ENCODE measurements around the gene TMEM207.
A peak's percentile ranks its signal among the peaks of the same experiment; 100 is the strongest.
"Not testable (repeated sequence)": the region's sequence is repeated elsewhere in the genome, so short reads cannot be mapped to it uniquely, and the experiment has no call there.

The TMEM207 gene

DNA sequence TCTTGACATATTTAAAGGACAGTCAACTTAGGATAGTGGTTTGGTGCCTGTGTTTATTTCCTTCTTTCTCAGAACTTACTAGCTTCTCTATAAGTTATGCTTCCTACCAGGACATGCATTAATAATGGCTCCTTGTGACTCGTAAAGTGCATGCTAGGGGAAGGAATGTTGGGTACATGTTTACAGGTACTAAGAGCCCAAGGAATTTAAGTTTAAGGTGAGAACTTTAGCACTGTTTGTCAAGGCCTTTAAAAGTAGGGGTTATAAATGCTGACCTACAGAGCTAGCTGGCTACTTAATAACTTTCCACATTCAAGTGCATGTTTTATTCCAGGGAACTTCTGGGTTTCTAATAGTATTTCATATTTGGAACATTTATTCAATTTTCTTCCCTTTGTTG is at the start of gene TMEM207:
TMEM207 (minus strand) TSS at position 101 of the 400 bp plus-strand sequence; CDS start at position 9, 92 bp downstream.
- DNase-seq (ENCODE audit: low read depth): no peak

DNA sequence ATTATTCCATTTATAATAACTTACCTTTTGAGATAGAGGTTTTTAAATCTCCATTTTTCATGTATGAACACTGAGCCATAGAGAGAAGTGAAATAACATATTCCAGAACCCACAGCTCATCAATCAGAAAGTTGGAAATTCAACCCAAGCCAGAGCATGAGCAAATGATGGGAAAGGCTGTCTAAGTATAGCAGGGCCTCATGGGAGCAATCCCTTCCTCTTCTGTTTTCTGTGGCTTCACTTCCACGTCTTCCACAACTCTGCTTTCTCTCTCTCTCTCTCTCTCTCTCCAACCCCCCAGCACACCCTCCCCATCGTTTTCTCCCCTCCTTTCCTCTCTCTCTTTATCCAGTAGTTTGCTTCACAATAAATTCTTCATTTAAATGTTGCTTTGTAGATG is 49.4 kb upstream of the TMEM207 start:
- DNase-seq (ENCODE audit: low read depth): no peak

- DNase-seq (ENCODE audit: low read depth): no peak
Measured at GRCh38 chr3:190498293-190498692, 48.6 kb upstream of the TMEM207 start.

DNA sequence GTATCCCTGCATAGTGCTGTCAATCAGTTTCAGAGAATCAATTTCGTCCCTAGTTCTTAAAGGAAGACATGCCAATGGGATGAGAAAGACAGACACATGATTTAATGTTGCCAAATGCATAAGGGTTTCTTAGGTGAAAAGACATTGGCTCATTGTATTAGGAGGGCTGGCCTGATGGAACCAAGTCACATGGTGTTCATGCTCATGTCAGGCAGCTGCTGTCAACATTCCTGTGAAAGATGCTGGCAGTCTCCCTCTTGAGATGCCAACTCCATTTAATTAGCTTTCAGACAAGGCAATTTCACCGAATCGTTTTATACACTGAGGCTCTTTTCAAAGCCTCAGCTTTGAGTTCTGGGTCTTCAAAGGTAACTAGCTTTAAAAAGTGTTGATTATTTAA is 48.1 kb upstream of the TMEM207 start:
- DNase-seq (ENCODE audit: low read depth): no peak

DNA sequence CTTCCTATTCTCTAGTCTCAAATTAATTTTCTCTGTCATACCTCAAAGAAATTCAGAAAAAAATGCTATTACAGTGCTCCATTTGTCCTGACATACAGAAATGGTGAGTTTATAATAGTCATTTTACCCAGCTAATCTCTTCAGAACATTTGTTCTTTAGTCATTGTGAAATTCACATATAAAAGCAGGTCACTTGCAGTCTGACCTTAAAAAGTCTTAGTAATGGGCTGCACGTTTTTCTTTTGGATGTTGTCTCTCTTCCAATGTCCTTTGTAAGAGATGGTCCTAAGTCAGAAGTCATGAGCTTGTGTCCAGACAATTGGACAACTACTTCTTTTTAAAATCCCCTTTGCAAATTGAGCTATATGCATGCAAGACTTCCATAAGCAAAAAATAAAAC is 47.2 kb upstream of the TMEM207 start:
- no peak for DNase-seq (ENCODE audit: low read depth)

GRCh38 chr3:190495796-190496195 is 46.1 kb upstream of the TMEM207 start:
- no peak for DNase-seq (ENCODE audit: low read depth)

DNA sequence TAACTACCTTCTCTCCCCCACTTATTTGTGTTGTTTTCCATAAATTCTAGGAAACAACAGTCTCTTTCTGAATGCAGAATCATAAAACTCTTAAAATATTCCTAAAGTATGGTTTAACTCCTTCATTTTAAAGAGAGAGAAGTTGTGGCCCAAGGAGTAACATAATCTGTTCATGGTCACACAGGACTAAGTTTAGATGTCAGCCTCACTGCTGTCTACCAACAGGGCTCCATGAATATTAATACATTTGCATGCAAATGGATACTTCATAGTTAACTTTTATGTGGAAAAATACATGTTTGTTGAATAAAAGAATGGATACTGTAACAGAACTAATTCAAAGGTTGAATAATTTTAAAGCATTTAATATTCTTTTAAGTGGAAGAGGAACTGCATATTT is 45.7 kb upstream of the TMEM207 start:
- DNase-seq (ENCODE audit: low read depth): no peak

DNA sequence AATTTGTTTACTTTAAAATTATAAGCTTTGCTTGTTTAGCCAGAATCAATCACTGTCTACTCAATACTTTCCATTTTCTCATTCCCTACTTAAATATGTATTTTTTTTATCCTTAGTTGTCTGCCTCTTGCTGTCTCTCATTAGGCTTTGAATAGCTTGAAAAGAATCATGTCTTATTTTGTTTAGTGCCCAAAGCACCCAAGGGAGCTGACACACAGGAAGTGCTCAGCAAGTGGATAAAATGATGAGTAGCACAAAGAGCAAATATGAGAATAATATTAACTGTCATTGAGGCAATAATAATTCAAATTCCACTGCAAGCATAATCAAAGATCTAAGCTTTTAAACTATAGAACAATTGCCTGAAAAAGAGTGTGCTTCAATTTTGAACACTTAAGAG is 45.2 kb upstream of the TMEM207 start:
- DNase-seq (ENCODE audit: low read depth): no peak

DNA sequence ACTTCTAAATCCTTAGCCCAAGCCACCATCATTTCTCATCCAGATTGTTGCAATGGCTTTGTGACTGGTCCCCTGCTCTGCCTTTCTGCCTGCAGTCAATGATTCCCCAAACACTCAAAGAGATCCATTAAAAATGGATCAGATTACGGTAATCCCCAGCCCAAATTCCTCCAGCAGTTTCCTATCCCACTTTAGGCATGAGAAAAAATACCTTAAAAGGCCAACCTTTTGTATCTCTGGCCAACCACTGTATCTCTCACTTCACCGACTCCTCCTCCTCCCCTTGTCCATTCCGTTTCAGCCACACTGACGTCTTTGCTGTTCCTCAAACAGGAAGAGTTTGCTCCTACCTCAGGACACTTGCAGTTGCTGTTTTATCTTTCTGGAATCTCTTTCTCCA is 43.3 kb upstream of the TMEM207 start:
- no peak for DNase-seq (ENCODE audit: low read depth)

DNA sequence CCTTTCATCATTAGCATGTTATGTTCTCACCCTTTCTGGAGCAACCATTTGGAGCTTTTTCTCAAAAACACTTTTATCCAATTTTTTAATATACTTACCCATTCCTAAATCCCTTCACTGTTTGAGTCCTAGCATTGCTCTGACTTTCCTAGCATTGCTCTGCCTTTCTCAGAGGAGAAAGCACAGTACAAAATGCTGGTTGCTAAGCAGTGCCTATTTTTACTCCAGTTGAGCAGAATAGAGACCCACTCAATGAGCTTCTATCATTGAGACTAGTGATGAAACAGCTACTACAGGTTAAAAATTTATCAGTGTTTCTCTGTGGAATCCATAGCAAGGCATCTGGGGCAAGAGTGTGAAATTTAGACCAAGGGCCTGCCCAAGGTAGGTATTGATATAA is 42.4 kb upstream of the TMEM207 start:
- no peak for DNase-seq (ENCODE audit: low read depth)

GRCh38 chr3:190491533-190492054 is 41.9 kb upstream of the TMEM207 start:
- DNase-seq (ENCODE audit: low read depth): peak; percentile 13

DNA sequence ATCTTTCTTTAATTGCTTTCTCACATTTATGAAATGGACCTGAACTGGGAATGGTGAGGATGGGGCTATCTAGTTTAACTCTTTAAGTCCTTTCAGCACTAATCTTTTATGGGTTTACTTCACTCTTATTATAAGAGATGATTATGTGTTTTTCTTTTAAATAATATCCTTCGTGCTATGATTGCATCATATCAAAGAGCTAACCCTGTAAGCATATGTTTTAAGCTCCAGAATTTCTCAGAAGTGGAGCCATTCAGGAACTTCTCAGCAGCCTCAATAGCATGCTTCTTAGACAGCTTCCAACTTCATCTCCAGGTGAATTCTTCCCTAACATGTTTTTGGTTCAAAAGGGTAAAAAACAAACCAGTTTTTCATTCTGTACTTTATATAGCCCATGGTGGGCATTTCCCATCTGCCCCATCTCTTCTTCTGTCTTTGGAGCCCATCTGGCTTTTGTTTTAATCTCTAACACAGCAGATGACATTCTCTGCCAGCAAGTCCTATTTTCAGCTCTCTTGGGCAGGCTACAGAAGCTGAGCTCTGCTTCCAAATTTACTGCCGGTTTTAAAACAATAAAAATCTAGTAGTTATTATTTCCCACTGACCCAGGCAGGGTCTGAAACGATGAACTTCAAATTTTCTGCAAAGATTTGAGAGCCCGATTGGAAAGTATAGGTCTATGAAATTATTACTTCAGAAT is 37.4 kb upstream of the TMEM207 start:
- no peak for DNase-seq (ENCODE audit: low read depth)

DNA sequence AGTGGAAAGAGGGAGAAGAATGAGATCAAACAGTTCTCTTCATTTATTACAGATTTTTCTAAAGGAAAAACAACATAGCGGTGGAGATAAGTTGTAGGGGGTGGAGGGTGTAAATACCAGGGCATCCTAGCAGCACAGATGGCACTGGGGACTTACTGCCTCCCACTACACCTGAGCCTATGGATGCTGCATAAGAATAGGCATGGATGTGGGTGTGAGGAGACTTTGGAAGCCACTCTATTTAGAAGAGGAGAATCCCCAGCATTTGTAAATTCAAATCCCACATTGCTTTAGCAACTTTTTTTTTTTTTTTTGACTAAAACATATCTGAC is 36.8 kb upstream of the TMEM207 start:
- DNase-seq (ENCODE audit: low read depth): no peak

DNA sequence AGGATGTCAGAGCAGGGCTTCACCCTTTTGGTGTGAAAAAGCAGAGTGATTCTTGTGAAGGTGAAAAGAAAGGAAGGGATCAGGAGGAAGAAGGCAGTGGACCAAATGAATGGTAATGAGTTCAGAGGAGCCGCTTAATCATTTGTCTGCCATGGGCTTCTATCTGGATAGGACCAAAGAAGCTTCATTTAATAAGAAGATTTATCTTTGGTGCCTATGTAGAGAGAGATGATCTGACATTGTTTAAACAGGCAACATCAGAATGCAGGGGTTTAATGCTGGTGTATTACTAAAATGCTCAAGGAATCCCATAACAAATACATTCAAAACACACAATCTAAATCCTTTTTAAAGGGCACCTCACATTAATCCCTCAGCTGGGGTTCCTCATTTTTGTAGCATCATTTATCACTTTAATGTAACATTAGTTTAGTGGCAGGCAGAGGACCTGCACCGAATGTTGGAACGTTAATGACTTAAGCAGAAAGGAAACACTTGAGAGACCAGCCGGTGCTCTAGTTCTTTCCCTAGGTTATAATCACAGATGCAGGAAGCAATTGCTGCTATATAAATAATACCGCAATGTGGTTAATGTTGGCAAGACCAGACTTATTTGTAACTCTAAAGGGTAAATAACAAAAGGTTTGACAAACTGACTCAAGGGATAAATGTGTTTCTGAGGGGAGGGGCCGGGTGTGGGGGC is 36.3 kb upstream of the TMEM207 start:
- no peak for DNase-seq (ENCODE audit: low read depth)

DNA sequence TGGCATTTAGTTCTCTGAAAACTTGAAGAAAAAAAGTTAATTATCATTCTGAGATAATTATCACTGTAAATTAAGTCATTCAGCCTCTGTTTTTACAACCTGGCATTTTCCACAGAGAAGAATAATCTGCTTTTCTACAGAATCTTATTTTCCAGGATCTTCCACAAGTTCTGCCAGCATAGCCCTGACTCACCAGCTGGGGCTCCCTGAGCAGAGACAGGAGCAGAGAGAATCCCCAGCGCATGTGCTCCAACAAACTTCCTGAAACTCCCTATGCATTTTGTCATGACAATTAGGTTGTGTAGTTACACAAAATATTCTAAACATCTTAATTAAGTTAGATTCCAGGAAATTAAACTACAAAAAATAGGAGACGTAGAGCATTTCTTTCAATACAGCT is 32.1 kb upstream of the TMEM207 start:
- no peak for DNase-seq (ENCODE audit: low read depth)

GRCh38 chr3:190473261-190473660 is 23.6 kb upstream of the TMEM207 start:
- not testable (repeated sequence) for DNase-seq (ENCODE audit: low read depth)

DNA sequence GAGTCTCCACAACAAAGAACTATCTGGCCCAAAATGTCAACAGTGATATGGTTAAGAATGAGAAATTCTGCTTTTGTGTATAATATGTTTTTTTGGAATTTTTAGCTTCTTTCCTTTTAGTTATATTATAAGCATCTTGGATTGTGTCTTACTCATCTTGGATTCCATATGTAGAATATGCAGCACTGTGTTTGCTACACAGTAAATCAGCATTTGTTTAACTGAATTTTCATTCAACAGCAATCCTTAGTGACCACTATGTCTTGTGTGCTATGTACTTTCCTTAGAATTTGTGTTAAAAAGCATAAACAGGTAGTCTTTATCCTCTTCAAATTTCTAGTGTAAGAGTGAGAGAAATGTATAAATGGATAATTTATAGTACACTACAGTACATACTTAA is 18.2 kb upstream of the TMEM207 start:
- DNase-seq (ENCODE audit: low read depth): no peak

DNA sequence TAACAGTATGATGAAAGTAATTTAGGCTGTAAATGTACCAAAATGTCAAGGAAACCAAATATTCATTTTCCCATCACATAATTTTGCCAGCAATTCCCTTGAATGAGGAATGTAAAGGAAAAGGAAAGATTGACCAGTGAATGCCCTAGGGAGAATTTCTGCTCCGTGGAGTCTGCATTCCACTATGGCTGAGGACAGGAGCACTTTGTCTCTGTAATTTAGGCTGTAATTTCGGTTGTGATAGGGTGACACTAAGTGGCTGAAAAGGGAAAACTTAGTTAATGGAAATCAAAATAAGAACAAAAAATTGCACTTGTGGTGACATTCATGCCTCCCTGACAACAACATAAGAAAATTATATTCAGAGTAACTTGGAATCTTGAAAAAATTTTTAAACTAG is 8.3 kb upstream of the TMEM207 start:
- DNase-seq (ENCODE audit: low read depth): no peak

GRCh38 chr3:190456770-190457169 is 7.1 kb upstream of the TMEM207 start:
- no peak for DNase-seq (ENCODE audit: low read depth)

- DNase-seq (ENCODE audit: low read depth): no peak
Measured at GRCh38 chr3:190455828-190456227, 6.1 kb upstream of the TMEM207 start.

- DNase-seq (ENCODE audit: low read depth): no peak
Measured at GRCh38 chr3:190448256-190448655, 1.4 kb downstream of the TMEM207 start.

DNA sequence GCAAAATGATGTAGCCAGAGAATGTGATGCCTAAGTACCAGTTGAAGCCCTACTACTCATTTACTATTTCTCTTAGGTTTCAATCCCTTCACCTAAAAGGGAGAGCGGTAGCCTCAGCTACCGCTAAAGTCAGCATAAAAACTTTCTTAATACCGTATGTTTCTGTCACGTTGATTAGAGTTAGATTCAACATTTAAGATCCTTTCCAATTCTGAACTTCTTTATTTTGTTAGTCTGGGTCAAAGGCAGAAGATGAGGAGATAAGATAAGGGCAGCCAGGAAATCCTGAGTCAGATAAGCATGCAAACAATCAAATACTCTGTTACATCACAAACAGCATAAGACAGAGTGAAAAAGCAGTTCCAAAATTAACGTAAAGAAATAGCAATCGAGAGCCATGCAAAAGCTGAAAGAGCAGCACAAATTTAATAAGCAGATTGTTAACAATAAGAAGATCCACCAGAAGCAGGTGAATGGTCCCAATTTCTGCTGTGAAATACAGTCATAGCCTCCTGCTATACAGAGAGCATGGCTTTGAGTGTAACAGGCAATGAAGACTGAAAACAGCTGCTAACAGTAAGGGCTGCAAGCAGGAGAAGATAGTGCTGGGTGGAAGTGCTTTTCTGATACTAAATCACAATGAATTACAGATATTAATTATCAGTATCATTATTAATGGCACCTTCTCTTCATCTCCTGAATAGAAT is 3.0 kb downstream of the TMEM207 start:
- DNase-seq (ENCODE audit: low read depth): no peak

- no peak for DNase-seq (ENCODE audit: low read depth)
Measured at GRCh38 chr3:190444576-190445145, 5.0 kb downstream of the TMEM207 start.

Measured in activated T-cell treated with anti-CD3 and anti-CD28 coated beads for 24 hours (primary cell).